ENCODE data around the gene E2F6. TPM values are rescaled to one million over a fixed set of nuclear protein-coding genes. Genes with fewer than 3 reads are reported as not detected.

Gene E2F6
- polyA plus RNA-seq, 1 donor from 2014 or later: 39.1 TPM

GRCh38 chr2:11434443-11434842, 31.5 kb downstream of the E2F6 start:
- Histone ChIP-seq H3K36me3 (ENCODE audit: insufficient read depth, low read length) (no peaks in the 10 kb centered on the region), H4K20me1 (ENCODE audit: insufficient read depth) (no peaks in the 10 kb centered on the region), H3F3A (ENCODE audit: insufficient read depth, low read length, poor library complexity, severe bottlenecking) (no peaks in the 10 kb centered on the region), H3K27ac (ENCODE audit: low read length) (no peak overlapping the region), H3K79me2 (replicated peaks; ENCODE audit: insufficient read depth, low read length) (no peaks in the 10 kb centered on the region), H3K27me3 (ENCODE audit: insufficient read depth, low read depth, low read length) (no peaks in the 10 kb centered on the region), H2AFZ (ENCODE audit: low read depth, low read length) (no peak overlapping the region), H3K4me3 (ENCODE audit: low read length) (no peak overlapping the region), H3K9me2 (ENCODE audit: insufficient read depth, low read length) (no peaks in the 10 kb centered on the region), H3K9ac (ENCODE audit: low read length) (no peak overlapping the region), H3K9me3 (ENCODE audit: low read length) (peaks cover 3% of the 10 kb centered on the region), H3K4me2 (ENCODE audit: low read length) (no peak overlapping the region)
- TF ChIP-seq EP300 (conservative IDR thresholded peaks at IDR 0.05; ENCODE audit: poor library complexity, severe bottlenecking): no peak
- TF ChIP-seq TAF1 (IDR thresholded peaks at IDR 0.05; ENCODE audit: low read depth): no peak
- TF ChIP-seq EZH2 (IDR thresholded peaks at IDR 0.05; ENCODE audit: borderline replicate concordance, insufficient read depth, low read length, poor library complexity, severe bottlenecking): no peak
- TF ChIP-seq MXI1 (conservative IDR thresholded peaks at IDR 0.05; ENCODE audit: poor library complexity, severe bottlenecking): no peak
- TF ChIP-seq, protein P1, sequence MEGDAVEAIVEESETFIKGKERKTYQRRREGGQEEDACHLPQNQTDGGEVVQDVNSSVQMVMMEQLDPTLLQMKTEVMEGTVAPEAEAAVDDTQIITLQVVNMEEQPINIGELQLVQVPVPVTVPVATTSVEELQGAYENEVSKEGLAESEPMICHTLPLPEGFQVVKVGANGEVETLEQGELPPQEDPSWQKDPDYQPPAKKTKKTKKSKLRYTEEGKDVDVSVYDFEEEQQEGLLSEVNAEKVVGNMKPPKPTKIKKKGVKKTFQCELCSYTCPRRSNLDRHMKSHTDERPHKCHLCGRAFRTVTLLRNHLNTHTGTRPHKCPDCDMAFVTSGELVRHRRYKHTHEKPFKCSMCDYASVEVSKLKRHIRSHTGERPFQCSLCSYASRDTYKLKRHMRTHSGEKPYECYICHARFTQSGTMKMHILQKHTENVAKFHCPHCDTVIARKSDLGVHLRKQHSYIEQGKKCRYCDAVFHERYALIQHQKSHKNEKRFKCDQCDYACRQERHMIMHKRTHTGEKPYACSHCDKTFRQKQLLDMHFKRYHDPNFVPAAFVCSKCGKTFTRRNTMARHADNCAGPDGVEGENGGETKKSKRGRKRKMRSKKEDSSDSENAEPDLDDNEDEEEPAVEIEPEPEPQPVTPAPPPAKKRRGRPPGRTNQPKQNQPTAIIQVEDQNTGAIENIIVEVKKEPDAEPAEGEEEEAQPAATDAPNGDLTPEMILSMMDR (IDR thresholded peaks at IDR 0.05; ENCODE audit: poor library complexity, severe bottlenecking): no peak
- TF ChIP-seq, protein P2, sequence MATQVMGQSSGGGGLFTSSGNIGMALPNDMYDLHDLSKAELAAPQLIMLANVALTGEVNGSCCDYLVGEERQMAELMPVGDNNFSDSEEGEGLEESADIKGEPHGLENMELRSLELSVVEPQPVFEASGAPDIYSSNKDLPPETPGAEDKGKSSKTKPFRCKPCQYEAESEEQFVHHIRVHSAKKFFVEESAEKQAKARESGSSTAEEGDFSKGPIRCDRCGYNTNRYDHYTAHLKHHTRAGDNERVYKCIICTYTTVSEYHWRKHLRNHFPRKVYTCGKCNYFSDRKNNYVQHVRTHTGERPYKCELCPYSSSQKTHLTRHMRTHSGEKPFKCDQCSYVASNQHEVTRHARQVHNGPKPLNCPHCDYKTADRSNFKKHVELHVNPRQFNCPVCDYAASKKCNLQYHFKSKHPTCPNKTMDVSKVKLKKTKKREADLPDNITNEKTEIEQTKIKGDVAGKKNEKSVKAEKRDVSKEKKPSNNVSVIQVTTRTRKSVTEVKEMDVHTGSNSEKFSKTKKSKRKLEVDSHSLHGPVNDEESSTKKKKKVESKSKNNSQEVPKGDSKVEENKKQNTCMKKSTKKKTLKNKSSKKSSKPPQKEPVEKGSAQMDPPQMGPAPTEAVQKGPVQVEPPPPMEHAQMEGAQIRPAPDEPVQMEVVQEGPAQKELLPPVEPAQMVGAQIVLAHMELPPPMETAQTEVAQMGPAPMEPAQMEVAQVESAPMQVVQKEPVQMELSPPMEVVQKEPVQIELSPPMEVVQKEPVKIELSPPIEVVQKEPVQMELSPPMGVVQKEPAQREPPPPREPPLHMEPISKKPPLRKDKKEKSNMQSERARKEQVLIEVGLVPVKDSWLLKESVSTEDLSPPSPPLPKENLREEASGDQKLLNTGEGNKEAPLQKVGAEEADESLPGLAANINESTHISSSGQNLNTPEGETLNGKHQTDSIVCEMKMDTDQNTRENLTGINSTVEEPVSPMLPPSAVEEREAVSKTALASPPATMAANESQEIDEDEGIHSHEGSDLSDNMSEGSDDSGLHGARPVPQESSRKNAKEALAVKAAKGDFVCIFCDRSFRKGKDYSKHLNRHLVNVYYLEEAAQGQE (IDR thresholded peaks at IDR 0.05; ENCODE audit: borderline replicate concordance): no peak
- TF ChIP-seq POLR2AphosphoS5 (IDR thresholded peaks at IDR 0.05): no peak
- TF ChIP-seq SMC3 (conservative IDR thresholded peaks at IDR 0.05; ENCODE audit: poor library complexity): no peak
- TF ChIP-seq RAD21 (conservative IDR thresholded peaks at IDR 0.05): no peak

GRCh38 chr2:11433822-11434221, 32.1 kb downstream of the E2F6 start:
- TF ChIP-seq EP300 (conservative IDR thresholded peaks at IDR 0.05; ENCODE audit: poor library complexity, severe bottlenecking): no peak
- TF ChIP-seq TAF1 (IDR thresholded peaks at IDR 0.05; ENCODE audit: low read depth): no peak
- TF ChIP-seq, protein P2 (IDR thresholded peaks at IDR 0.05; ENCODE audit: borderline replicate concordance): no peak
- no peak for TF ChIP-seq MXI1 (conservative IDR thresholded peaks at IDR 0.05; ENCODE audit: poor library complexity, severe bottlenecking)
- no peak for TF ChIP-seq RAD21 (conservative IDR thresholded peaks at IDR 0.05)
- no peak for TF ChIP-seq POLR2AphosphoS5 (IDR thresholded peaks at IDR 0.05)
- TF ChIP-seq, protein P1 (IDR thresholded peaks at IDR 0.05; ENCODE audit: poor library complexity, severe bottlenecking): no peak
- no peak for TF ChIP-seq EZH2 (IDR thresholded peaks at IDR 0.05; ENCODE audit: borderline replicate concordance, insufficient read depth, low read length, poor library complexity, severe bottlenecking)
- TF ChIP-seq SMC3 (conservative IDR thresholded peaks at IDR 0.05; ENCODE audit: poor library complexity): no peak
- Histone ChIP-seq H3K9me2 (ENCODE audit: insufficient read depth, low read length) (no peaks in the 10 kb centered on the region), H3K36me3 (ENCODE audit: insufficient read depth, low read length) (no peaks in the 10 kb centered on the region), H2AFZ (ENCODE audit: low read depth, low read length) (no peak overlapping the region), H3K9me3 (ENCODE audit: low read length) (peaks cover 3% of the 10 kb centered on the region), H3K4me2 (ENCODE audit: low read length) (no peak overlapping the region), H3K4me3 (ENCODE audit: low read length) (no peak overlapping the region), H4K20me1 (ENCODE audit: insufficient read depth) (no peaks in the 10 kb centered on the region), H3K27ac (ENCODE audit: low read length) (no peak overlapping the region), H3F3A (ENCODE audit: insufficient read depth, low read length, poor library complexity, severe bottlenecking) (no peaks in the 10 kb centered on the region), H3K79me2 (replicated peaks; ENCODE audit: insufficient read depth, low read length) (no peaks in the 10 kb centered on the region), H3K9ac (ENCODE audit: low read length) (no peak overlapping the region), H3K27me3 (ENCODE audit: insufficient read depth, low read depth, low read length) (no peaks in the 10 kb centered on the region)

Measured in neural cell (in vitro differentiated cells).